ENCODE measurements around the gene STX10. TPM values are rescaled to one million over a fixed set of nuclear protein-coding genes. Genes with fewer than 3 reads are reported as not detected.
A peak's percentile ranks its signal among the peaks of the same experiment; 100 is the strongest.

Gene STX10
- total RNA-seq, 2 donors from 2014 or later: 30.8 to 83.4 TPM

- ATAC-seq (ENCODE audit: insufficient number of reproducible peaks, low FRiP score, low read depth) (no peak), DNase-seq (ENCODE audit: low spot score) (no peak)
- Histone ChIP-seq H3K4me1 (ENCODE audit: control insufficient read depth in 1 of 2, low read depth in 2 of 2) (peaks cover 31 to 68% of the 10 kb centered on the region in 2 donors), H3K27me3 (replicated peaks; ENCODE audit: insufficient read depth) (no peaks in the 10 kb centered on the region), H3K9me3 (no peaks in the 10 kb centered on the region), H3K36me3 (no peaks in the 10 kb centered on the region), H3K27ac (peak overlapping the region; percentile 93 to 95), H3K4me3 (no peak overlapping the region)
- TF ChIP-seq, protein P1, sequence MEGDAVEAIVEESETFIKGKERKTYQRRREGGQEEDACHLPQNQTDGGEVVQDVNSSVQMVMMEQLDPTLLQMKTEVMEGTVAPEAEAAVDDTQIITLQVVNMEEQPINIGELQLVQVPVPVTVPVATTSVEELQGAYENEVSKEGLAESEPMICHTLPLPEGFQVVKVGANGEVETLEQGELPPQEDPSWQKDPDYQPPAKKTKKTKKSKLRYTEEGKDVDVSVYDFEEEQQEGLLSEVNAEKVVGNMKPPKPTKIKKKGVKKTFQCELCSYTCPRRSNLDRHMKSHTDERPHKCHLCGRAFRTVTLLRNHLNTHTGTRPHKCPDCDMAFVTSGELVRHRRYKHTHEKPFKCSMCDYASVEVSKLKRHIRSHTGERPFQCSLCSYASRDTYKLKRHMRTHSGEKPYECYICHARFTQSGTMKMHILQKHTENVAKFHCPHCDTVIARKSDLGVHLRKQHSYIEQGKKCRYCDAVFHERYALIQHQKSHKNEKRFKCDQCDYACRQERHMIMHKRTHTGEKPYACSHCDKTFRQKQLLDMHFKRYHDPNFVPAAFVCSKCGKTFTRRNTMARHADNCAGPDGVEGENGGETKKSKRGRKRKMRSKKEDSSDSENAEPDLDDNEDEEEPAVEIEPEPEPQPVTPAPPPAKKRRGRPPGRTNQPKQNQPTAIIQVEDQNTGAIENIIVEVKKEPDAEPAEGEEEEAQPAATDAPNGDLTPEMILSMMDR (IDR thresholded peaks at IDR 0.05): no peak
Observed at GRCh38 chr19:13165162-13165997, 15.2 kb upstream of the STX10 start.

DNA sequence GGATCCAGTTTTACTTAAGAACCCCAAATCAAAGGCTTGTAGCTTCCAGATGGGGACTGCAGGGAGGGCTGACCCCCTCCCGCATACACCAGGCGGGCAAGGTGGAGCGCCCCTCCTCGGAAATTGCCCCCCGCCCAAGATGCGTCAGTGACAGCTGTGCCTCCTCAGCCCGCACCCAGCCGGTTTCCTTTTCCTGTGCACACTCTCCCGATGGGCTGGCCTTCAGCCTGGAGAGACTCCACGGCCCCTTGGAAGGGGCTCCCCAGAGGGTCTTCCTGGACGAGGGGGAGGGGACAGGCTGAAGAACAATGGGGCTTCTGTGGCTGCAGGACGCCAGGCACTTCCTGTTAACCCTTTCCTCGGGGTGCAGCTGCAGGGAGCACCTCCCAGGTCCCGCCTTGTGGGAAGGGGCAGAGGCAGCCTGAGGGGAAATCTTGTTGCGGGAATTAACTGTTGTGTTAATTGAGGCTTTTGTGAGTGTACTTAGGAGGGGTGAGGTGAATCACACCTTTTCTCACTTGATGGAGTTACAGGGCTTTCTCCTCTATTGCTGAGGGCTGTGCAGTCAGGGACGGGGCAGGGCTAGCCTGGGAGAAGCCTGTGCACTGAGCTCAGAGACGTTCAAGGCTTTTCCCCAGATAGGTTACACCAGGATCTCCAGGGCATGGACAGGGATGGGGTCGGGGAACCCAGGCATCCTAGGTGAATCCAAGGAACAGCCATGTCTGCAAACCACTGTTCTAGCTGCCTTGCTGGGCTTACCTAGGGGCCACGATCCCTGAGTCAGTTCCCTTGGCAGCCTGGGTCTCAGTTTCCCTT lies 14.4 kb upstream of the STX10 start:
- no peak for ATAC-seq (ENCODE audit: insufficient number of reproducible peaks, low FRiP score, low read depth)
- TF ChIP-seq, protein P1 (IDR thresholded peaks at IDR 0.05): no peak
- H3K4me1 ChIP-seq (ENCODE audit: control insufficient read depth in 1 of 2, low read depth in 2 of 2): peaks cover 31 to 61% of the 10 kb centered on the region in 2 donors
- H3K4me3 ChIP-seq: peak overlapping the region; percentile 71
- DNase-seq (ENCODE audit: low spot score): no peak
- H3K9me3 ChIP-seq: no peaks in the 10 kb centered on the region
- no peaks in the 10 kb centered on the region for H3K36me3 ChIP-seq
- H3K27ac ChIP-seq: peak overlapping the region; percentile 93 to 95
- H3K27me3 ChIP-seq (replicated peaks; ENCODE audit: insufficient read depth): no peaks in the 10 kb centered on the region

GRCh38 chr19:13163609-13164342 lies 13.6 kb upstream of the STX10 start:
- Histone ChIP-seq H3K4me1 (ENCODE audit: control insufficient read depth in 1 of 2, low read depth in 2 of 2) (peaks cover 29 to 53% of the 10 kb centered on the region in 2 donors), H3K36me3 (no peaks in the 10 kb centered on the region), H3K9me3 (no peaks in the 10 kb centered on the region), H3K27me3 (replicated peaks; ENCODE audit: insufficient read depth) (no peaks in the 10 kb centered on the region), H3K27ac (peak overlapping the region; percentile 93 to 95), H3K4me3 (peak overlapping the region; percentile 71)
- DNase-seq (ENCODE audit: low spot score) (no peak), ATAC-seq (ENCODE audit: insufficient number of reproducible peaks, low FRiP score, low read depth) (peak; percentile 48)
- TF ChIP-seq, protein P1 (IDR thresholded peaks at IDR 0.05): no peak

GRCh38 chr19:13162724-13163608 lies 12.8 kb upstream of the STX10 start:
- TF ChIP-seq, protein P1 (IDR thresholded peaks at IDR 0.05): no peak
- Histone ChIP-seq H3K36me3 (no peaks in the 10 kb centered on the region), H3K4me3 (peak overlapping the region; percentile 71), H3K27me3 (replicated peaks; ENCODE audit: insufficient read depth) (no peaks in the 10 kb centered on the region), H3K4me1 (ENCODE audit: control insufficient read depth in 1 of 2, low read depth in 2 of 2) (peaks cover 21 to 45% of the 10 kb centered on the region in 2 donors), H3K9me3 (no peaks in the 10 kb centered on the region), H3K27ac (peak overlapping the region; percentile 93 to 95)
- ATAC-seq (ENCODE audit: insufficient number of reproducible peaks, low FRiP score, low read depth) (peak; percentile 38), DNase-seq (ENCODE audit: low spot score) (peak; percentile 95)

Measured in thoracic aorta (tissue), 2 donors.